BE2C (cell line): ENCODE results near the gene COG7.
A peak's percentile ranks its signal among the peaks of the same experiment; 100 is the strongest.
"Not testable (repeated sequence)": the region's sequence is repeated elsewhere in the genome, so short reads cannot be mapped to it uniquely, and the experiment has no call there.

ENCODE experiments used
- DNase-seq: peaks from one replicate; pipeline ENCODE4 v3.0.0-alpha.2; 2020
- H3K27me3 ChIP-seq: fragments of 250-450 bp; sonication (Bioruptor Pico); 2 replicates; pipeline ENCODE4 v1.5.1; 2020; ENCODE audit warnings: mild to moderate bottlenecking
- H3K36me3 ChIP-seq: fragments of 250-450 bp; sonication (Bioruptor Pico); 2 replicates; pipeline ENCODE4 v1.5.1; 2020; ENCODE audit warnings: mild to moderate bottlenecking
- H3K4me1 ChIP-seq: fragments of 250-450 bp; sonication (Bioruptor Pico); 2 replicates; pipeline ENCODE4 v1.5.1; 2020
- H3K4me3 ChIP-seq: 2 replicates; pipeline ENCODE4 v1.5.1; 2011; ENCODE audit warnings: low read depth, low read length
- H3K9me3 ChIP-seq: fragments of 250-450 bp; sonication (Bioruptor Pico); 2 replicates; pipeline ENCODE4 v1.5.1; 2020
- CTCF ChIP-seq: IDR thresholded peaks from 2 replicates; pipeline ENCODE4 v1.5.1; 2012; ENCODE audit warnings: mild to moderate bottlenecking, low read depth, low read length

The COG7 gene

GRCh38 chr16:23448392-23448791 is 4.6 kb downstream of the COG7 start:
- DNase-seq = no peak
- no peak for TF ChIP-seq CTCF
- H3K27me3 ChIP-seq = no peaks in the 10 kb centered on the region
- peaks cover 9% of the 10 kb centered on the region; the same call in 1 of the 2 replicates for H3K36me3 ChIP-seq
- H3K4me1 ChIP-seq = no peaks in the 10 kb centered on the region
- no peak overlapping the region for H3K4me3 ChIP-seq
- no peaks in the 10 kb centered on the region for H3K9me3 ChIP-seq

- not testable (repeated sequence) for H3K9me3 ChIP-seq, H3K4me3 ChIP-seq, H3K4me1 ChIP-seq, H3K27me3 ChIP-seq, H3K36me3 ChIP-seq, DNase-seq
Observed at GRCh38 chr16:23437542-23437941, 15.4 kb downstream of the COG7 start.

GRCh38 chr16:23436951-23437350 is 16.0 kb downstream of the COG7 start:
- no peak for DNase-seq
- TF ChIP-seq CTCF = no peak
- no peak overlapping the region for H3K4me3 ChIP-seq
- peaks cover 13% of the 10 kb centered on the region for H3K36me3 ChIP-seq
- no peaks in the 10 kb centered on the region for H3K27me3 ChIP-seq
- H3K9me3 ChIP-seq = no peaks in the 10 kb centered on the region
- H3K4me1 ChIP-seq = no peaks in the 10 kb centered on the region

- no peaks in the 10 kb centered on the region for H3K4me1 ChIP-seq
- DNase-seq = peak; percentile 78
- TF ChIP-seq CTCF = peak; percentile 98
Observed at GRCh38 chr16:23435500-23435899, 17.5 kb downstream of the COG7 start.

GRCh38 chr16:23434380-23434779 is 18.6 kb downstream of the COG7 start:
- H3K36me3 ChIP-seq = peaks cover 15% of the 10 kb centered on the region
- H3K9me3 ChIP-seq = no peaks in the 10 kb centered on the region
- peak; percentile 93 for TF ChIP-seq CTCF
- H3K27me3 ChIP-seq = no peaks in the 10 kb centered on the region
- peak; percentile 20 for DNase-seq
- H3K4me1 ChIP-seq = no peaks in the 10 kb centered on the region
- no peak overlapping the region for H3K4me3 ChIP-seq

More at GRCh38 chr16:23435500-23435899, 17.5 kb downstream of the COG7 start:
- H3K9me3 ChIP-seq = no peaks in the 10 kb centered on the region
- peaks cover 15% of the 10 kb centered on the region for H3K36me3 ChIP-seq
- no peak overlapping the region for H3K4me3 ChIP-seq
- H3K27me3 ChIP-seq = no peaks in the 10 kb centered on the region

GRCh38 chr16:23433261-23433920 is 19.6 kb downstream of the COG7 start:
- DNase-seq = no peak
- Histone ChIP-seq H3K4me3 (no peak overlapping the region), H3K9me3 (no peaks in the 10 kb centered on the region), H3K27me3 (no peaks in the 10 kb centered on the region), H3K4me1 (no peaks in the 10 kb centered on the region), H3K36me3 (peaks cover 15% of the 10 kb centered on the region)
- TF ChIP-seq CTCF = no peak
